K562 (cell line): ENCODE data around the gene SNRNP48. TPM values are rescaled to one million over a fixed set of nuclear protein-coding genes. Genes with fewer than 3 reads are reported as not detected.

Experiments
- ATAC-seq: fragments of 200-7000 bp; cut with Tn5 transposase; 3 replicates; pipeline ENCODE4 v1.9.1; 2020; ENCODE audit warnings: moderate library complexity
- BruUV-seq: library from RNA; stranded (reverse); fragments of 400-500 nt; replicated peaks from 2 replicates; lab custom pipeline; 2021; lab: Mats Ljungman, UMichigan
- CTCF ChIA-PET: fragments of 300-600 bp; formaldehyde crosslinking; extraction: SDS; loops from one replicate; lab custom pipeline; 2021; ENCODE audit warnings: low intra/inter-chr PET ratio; lab: Yijun Ruan, JAX
- POLR2A ChIA-PET: fragments of 300-600, 350-650 bp; sonication (Branson Sonifier 250); formaldehyde crosslinking; extraction: SDS; loops from one replicate; lab custom pipeline; 2021; ENCODE audit warnings: antibody characterized with exemption, inconsistent platforms; lab: Yijun Ruan, JAX
- DNase-seq, 4 experiments: peaks; one replicate each; pipeline versions ENCODE4 v3.0.0 to v3.0.0-alpha.2; 2011 to 2018; ENCODE audit warnings: low spot score in 3 of 4, mixed read lengths in 3 of 4; ENCODE audit errors: extremely low read depth in 1 of 4
- FAIRE-seq: peaks from 2 replicates; lab custom pipeline; 2011; peaks lifted over from hg19 to GRCh38; lab: Jason Lieb, UNC
- H2AFZ ChIP-seq: 2 replicates; pipeline ENCODE4 v1.6.0; 2011; ENCODE audit warnings: low read depth, low read length, control low read depth, inconsistent platforms
- H3K27ac ChIP-seq: fragments of 200-600 bp; 3 replicates; pipeline ENCODE4 v1.8.0; 2011; ENCODE audit warnings: low read depth, mild to moderate bottlenecking, control low read depth, inconsistent platforms, low read length, moderate library complexity, mixed read lengths; ENCODE audit errors: extremely low read depth
- H3K27me3 ChIP-seq, 2 experiments: fragments of 300-600 bp in 1 of 2; 2 replicates in 1 of 2; 3 replicates in 1 of 2; pipeline versions ENCODE4 v1.6.0 to v1.8.0; 2011; ENCODE audit warnings: inconsistent platforms in 2 of 2, low read length in 2 of 2, mild to moderate bottlenecking in 1 of 2, mixed read lengths in 1 of 2, moderate library complexity in 1 of 2; ENCODE audit not compliant: control insufficient read depth in 2 of 2, insufficient read depth in 2 of 2
- H3K36me3 ChIP-seq: fragments of 300-600 bp; 3 replicates; pipeline ENCODE4 v1.8.0; 2011; ENCODE audit warnings: mild to moderate bottlenecking, low read length, inconsistent platforms; ENCODE audit not compliant: control insufficient read depth, insufficient read depth
- H3K4me1 ChIP-seq, 2 experiments: fragments of 200-600 bp in 1 of 2; replicated peaks in 1 of 2; 2 replicates in 1 of 2; 3 replicates in 1 of 2; pipeline versions ENCODE4 v1.5.1 to v1.8.0; 2011; ENCODE audit warnings: inconsistent platforms in 2 of 2, low read length in 2 of 2, mild to moderate bottlenecking in 1 of 2, mixed read lengths in 1 of 2, moderate library complexity in 1 of 2; ENCODE audit not compliant: control insufficient read depth in 2 of 2, insufficient read depth in 2 of 2
- H3K4me2 ChIP-seq: 2 replicates; pipeline ENCODE4 v1.6.1; 2011; ENCODE audit warnings: low read length, control low read depth, inconsistent platforms, mixed read lengths; ENCODE audit not compliant: insufficient read depth
- H3K4me3 ChIP-seq: fragments of 200-600 bp; sonication (generic), shearing (Covaris generic); 2 replicates; pipeline ENCODE4 v1.5.1; 2016; ENCODE audit warnings: control low read depth, inconsistent platforms
- H3K79me2 ChIP-seq: fragments of 200-600 bp; 3 replicates; pipeline ENCODE4 v1.8.0; 2011; ENCODE audit warnings: low read length, inconsistent platforms; ENCODE audit not compliant: control insufficient read depth, insufficient read depth
- H3K9ac ChIP-seq, 2 experiments: 2 replicates each; pipeline versions ENCODE4 v1.6.0 to v1.6.1; 2011; ENCODE audit warnings: low read depth in 2 of 2, low read length in 2 of 2, control low read depth in 1 of 2, inconsistent platforms in 1 of 2, mild to moderate bottlenecking in 1 of 2, mixed read lengths in 1 of 2; ENCODE audit not compliant: insufficient read depth in 1 of 2
- H3K9me1 ChIP-seq: one replicate; pipeline ENCODE4 v1.6.0; 2011; ENCODE audit warnings: inconsistent platforms, mild to moderate bottlenecking, low read length, moderate library complexity; ENCODE audit not compliant: control insufficient read depth, insufficient read depth
- H3K9me3 ChIP-seq: replicated peaks from 2 replicates; pipeline ENCODE4 v1.5.1; 2011; ENCODE audit warnings: low read depth, low read length, inconsistent platforms; ENCODE audit not compliant: control insufficient read depth, insufficient read depth
- H4K20me1 ChIP-seq: replicated peaks from 2 replicates; pipeline ENCODE4 v1.6.1; 2011; ENCODE audit warnings: low read length, inconsistent platforms, mixed read lengths; ENCODE audit not compliant: control insufficient read depth, insufficient read depth
- ARID1B ChIP-seq: fragments of 450-650 bp; IDR thresholded peaks from 2 replicates; pipeline ENCODE4 v1.6.1; 2016; ENCODE audit warnings: antibody characterized with exemption, mild to moderate bottlenecking, inconsistent platforms
- SPI1 ChIP-seq: IDR thresholded peaks from 2 replicates; pipeline ENCODE4 v1.6.1; 2011; ENCODE audit warnings: low read depth, low read length, control low read depth, borderline replicate concordance
- WGBS: fragments of 100-300 bp; shearing (Covaris generic); methylation state at CpG from one replicate; pipeline ENCODE4 v1.1.6; 2016; ENCODE audit warnings: low coverage, mixed read lengths; ENCODE audit not compliant: insufficient coverage; ENCODE audit errors: missing lambda C conversion rate; 5-methylcytosine and 5-hydroxymethylcytosine counted together
- in situ Hi-C: fragments of 300-500 bp; cut with MboI; formaldehyde crosslinking; loops from 4 replicates; pipeline ENCODE4 v1.15.0; 2018; ENCODE audit warnings: inconsistent platforms, mixed read lengths
- intact Hi-C: fragments of 100-400 bp; cut with micrococcal nuclease; formaldehyde crosslinking; loops from 2 replicates; pipeline ENCODE4 v1.14.2; 2022
- polyA plus RNA-seq, 8 experiments: library from polyadenylated mRNA; depleted of rRNA in 4 of 8; stranded (reverse) in 5 of 8; unstranded in 3 of 8; fragments of >200 nt; fragmentation: Nextera tagmentation in 2 of 8; fragmentation: Illumina TruSeq in 1 of 8; extraction: Ambion mirVana in 2 of 8; extraction: Trizol in 1 of 8; gene quantifications; 2 replicates each; pipeline versions ENCODE4 v1.2.1 to v1.2.3, GENCODE V29; 2011 to 2014; ENCODE audit warnings: inconsistent platforms in 1 of 8, missing spikeins in 1 of 8
- total RNA-seq, 7 experiments: library from RNA; depleted of rRNA in 6 of 7; stranded (reverse); fragments of >200 nt in 6 of 7; fragmentation: Illumina TruSeq in 2 of 7; extraction: Trizol in 2 of 7; gene quantifications; 2 replicates each; pipeline versions ENCODE4 v1.2.1 to v1.2.3, GENCODE V29; 2011 to 2021; ENCODE audit warnings: low replicate concordance in 1 of 7
- TF ChIP-seq, protein P1 (sequence below): sonication (generic); formaldehyde crosslinking; IDR thresholded peaks from 2 replicates; pipeline ENCODE4 v1.8.0; 2022; ENCODE audit warnings: mild to moderate bottlenecking, missing genetic modification reagents
- TF ChIP-seq, protein P2 (sequence below), 2 experiments: IDR thresholded peaks in 1 of 2; conservative IDR thresholded peaks in 1 of 2; 2 replicates each; pipeline ENCODE4 v1.6.1; 2016; ENCODE audit warnings: low read depth in 2 of 2, mild to moderate bottlenecking in 1 of 2, missing compliant biosample characterization in 1 of 2, missing genetic modification characterization in 1 of 2, moderate library complexity in 1 of 2

SNRNP48 gene
- total and polyA plus RNA-seq, 9 of the 15 experiments (the other 6 are each of a cell fraction or from before 2014, with no cell fraction given) = 6.2 to 32.9 (median 18.6) TPM

- Histone ChIP-seq H3K27me3 (peaks cover 30 to 60% of the 10 kb centered on the region in 2 experiments), H3K4me2 (peak overlapping the region; percentile 60), H3K36me3 (no peaks in the 10 kb centered on the region), H3K4me1 (peaks cover 21% of the 10 kb centered on the region in 2 experiments), H4K20me1 (no peaks in the 10 kb centered on the region)
- in situ Hi-C loops = no loop called here
- CTCF ChIA-PET = no interaction called here
- DNase-seq (peak in 1 of 4 experiments; percentile 24), FAIRE-seq (no peak)
- BruUV-seq = no TSS peak
- TF ChIP-seq, protein P1, sequence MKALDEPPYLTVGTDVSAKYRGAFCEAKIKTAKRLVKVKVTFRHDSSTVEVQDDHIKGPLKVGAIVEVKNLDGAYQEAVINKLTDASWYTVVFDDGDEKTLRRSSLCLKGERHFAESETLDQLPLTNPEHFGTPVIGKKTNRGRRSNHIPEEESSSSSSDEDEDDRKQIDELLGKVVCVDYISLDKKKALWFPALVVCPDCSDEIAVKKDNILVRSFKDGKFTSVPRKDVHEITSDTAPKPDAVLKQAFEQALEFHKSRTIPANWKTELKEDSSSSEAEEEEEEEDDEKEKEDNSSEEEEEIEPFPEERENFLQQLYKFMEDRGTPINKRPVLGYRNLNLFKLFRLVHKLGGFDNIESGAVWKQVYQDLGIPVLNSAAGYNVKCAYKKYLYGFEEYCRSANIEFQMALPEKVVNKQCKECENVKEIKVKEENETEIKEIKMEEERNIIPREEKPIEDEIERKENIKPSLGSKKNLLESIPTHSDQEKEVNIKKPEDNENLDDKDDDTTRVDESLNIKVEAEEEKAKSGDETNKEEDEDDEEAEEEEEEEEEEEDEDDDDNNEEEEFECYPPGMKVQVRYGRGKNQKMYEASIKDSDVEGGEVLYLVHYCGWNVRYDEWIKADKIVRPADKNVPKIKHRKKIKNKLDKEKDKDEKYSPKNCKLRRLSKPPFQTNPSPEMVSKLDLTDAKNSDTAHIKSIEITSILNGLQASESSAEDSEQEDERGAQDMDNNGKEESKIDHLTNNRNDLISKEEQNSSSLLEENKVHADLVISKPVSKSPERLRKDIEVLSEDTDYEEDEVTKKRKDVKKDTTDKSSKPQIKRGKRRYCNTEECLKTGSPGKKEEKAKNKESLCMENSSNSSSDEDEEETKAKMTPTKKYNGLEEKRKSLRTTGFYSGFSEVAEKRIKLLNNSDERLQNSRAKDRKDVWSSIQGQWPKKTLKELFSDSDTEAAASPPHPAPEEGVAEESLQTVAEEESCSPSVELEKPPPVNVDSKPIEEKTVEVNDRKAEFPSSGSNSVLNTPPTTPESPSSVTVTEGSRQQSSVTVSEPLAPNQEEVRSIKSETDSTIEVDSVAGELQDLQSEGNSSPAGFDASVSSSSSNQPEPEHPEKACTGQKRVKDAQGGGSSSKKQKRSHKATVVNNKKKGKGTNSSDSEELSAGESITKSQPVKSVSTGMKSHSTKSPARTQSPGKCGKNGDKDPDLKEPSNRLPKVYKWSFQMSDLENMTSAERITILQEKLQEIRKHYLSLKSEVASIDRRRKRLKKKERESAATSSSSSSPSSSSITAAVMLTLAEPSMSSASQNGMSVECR = 0 out of 2 replicates have a peak, but pooled peaks have one; percentile 23
- no peak for TF ChIP-seq SPI1
- TF ChIP-seq, protein P2, sequence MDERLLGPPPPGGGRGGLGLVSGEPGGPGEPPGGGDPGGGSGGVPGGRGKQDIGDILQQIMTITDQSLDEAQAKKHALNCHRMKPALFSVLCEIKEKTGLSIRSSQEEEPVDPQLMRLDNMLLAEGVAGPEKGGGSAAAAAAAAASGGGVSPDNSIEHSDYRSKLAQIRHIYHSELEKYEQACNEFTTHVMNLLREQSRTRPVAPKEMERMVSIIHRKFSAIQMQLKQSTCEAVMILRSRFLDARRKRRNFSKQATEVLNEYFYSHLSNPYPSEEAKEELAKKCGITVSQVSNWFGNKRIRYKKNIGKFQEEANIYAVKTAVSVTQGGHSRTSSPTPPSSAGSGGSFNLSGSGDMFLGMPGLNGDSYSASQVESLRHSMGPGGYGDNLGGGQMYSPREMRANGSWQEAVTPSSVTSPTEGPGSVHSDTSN (CRISPR knock-in tag; IDR thresholded peaks at IDR 0.05; ENCODE audit: low read depth) = no peak
- TF ChIP-seq, protein P2 (tag; conservative IDR thresholded peaks at IDR 0.05; ENCODE audit: low read depth) = 0 out of 2 replicates have a peak, but pooled peaks have one; percentile 12
- TF ChIP-seq ARID1B = 0 out of 2 replicates have a peak, but pooled peaks have one; percentile 16
- TF ChIP-seq, all 486 proteins: peak for 3
- peak; percentile 36 for ATAC-seq
- intact Hi-C loops = no loop called here
- no peaks in the 10 kb centered on the region for H3K9me1 ChIP-seq
- peak overlapping the region in 1 of 2 experiments; percentile 68; a peak in 1 of 4 replicates for H3K9ac ChIP-seq
- H3K9me3 ChIP-seq = 0 out of 2 replicates have a peak, but pooled peaks cover 2% of the 10 kb centered on the region
- WGBS = 26% methylated on average over 14 of the region's 14 CpGs
- POLR2A ChIA-PET = interaction anchor here (0.7 to 2.8 kb wide), 5 partner anchors 9 to 34 kb away, joined by 3 to 17 read pairs (median 4); partner anchors contain the start of gene SNRNP48
- H3K27ac ChIP-seq = no peak overlapping the region
- peak overlapping the region; percentile 85 for H2AFZ ChIP-seq
- H3K4me3 ChIP-seq = no peak overlapping the region
- no peaks in the 10 kb centered on the region for H3K79me2 ChIP-seq
Observed at GRCh38 chr6:7580927-7581618, 8.9 kb upstream of the SNRNP48 start.
